HepG2 (cell line): Measurements from ENCODE around the gene YKT6. TPM values are rescaled to one million over a fixed set of nuclear protein-coding genes. Genes with fewer than 3 reads are reported as not detected.

Experiments used
- CBX5 ChIP-seq: sonication (generic); formaldehyde crosslinking; IDR thresholded peaks from 2 replicates; pipeline ENCODE4 v1.4.0; 2020; ENCODE audit warnings: missing genetic modification reagents, borderline replicate concordance
- CENPX ChIP-seq: sonication (generic); formaldehyde crosslinking; IDR thresholded peaks from 2 replicates; pipeline ENCODE4 v1.9.0; 2021; ENCODE audit warnings: mild to moderate bottlenecking, missing genetic modification reagents, moderate library complexity
- LBX2 ChIP-seq: sonication (generic); formaldehyde crosslinking; IDR thresholded peaks from 2 replicates; pipeline ENCODE4 v1.5.0; 2020; ENCODE audit warnings: missing genetic modification reagents, mild to moderate bottlenecking, borderline replicate concordance
- MEIS1 ChIP-seq: sonication (generic); formaldehyde crosslinking; IDR thresholded peaks from 2 replicates; pipeline ENCODE4 v1.9.0; 2021; ENCODE audit warnings: mild to moderate bottlenecking, missing genetic modification reagents, moderate library complexity, borderline replicate concordance
- NKX3-1 ChIP-seq: sonication (generic); formaldehyde crosslinking; IDR thresholded peaks from 2 replicates; pipeline ENCODE4 v1.5.0; 2020; ENCODE audit warnings: missing genetic modification reagents
- SOX6 ChIP-seq, 2 experiments: fragments of 450-650 bp in 1 of 2; sonication (generic) in 1 of 2; formaldehyde crosslinking in 1 of 2; IDR thresholded peaks; 2 replicates each; pipeline versions ENCODE4 v1.4.0 to v1.6.1; 2017 to 2020; ENCODE audit warnings: antibody characterized with exemption in 1 of 2, mild to moderate bottlenecking in 1 of 2, missing genetic modification reagents in 1 of 2
- XRCC5 ChIP-seq: fragments of 200-400 bp; formaldehyde crosslinking; optimal IDR thresholded peaks from 2 replicates; pipeline ENCODE3; 2017; ENCODE audit warnings: mild to moderate bottlenecking, low read length
- ZFY ChIP-seq: sonication (generic); formaldehyde crosslinking; IDR thresholded peaks from 2 replicates; pipeline ENCODE4 v1.4.0; 2020; ENCODE audit warnings: missing genetic modification reagents
- ZMAT3 ChIP-seq: sonication (generic); formaldehyde crosslinking; conservative IDR thresholded peaks from 2 replicates; pipeline ENCODE4 v1.7.0; 2021; ENCODE audit warnings: missing genetic modification reagents
- ZNF34 ChIP-seq: sonication (generic); formaldehyde crosslinking; IDR thresholded peaks from 2 replicates; pipeline ENCODE4 v1.4.0; 2020; ENCODE audit warnings: mild to moderate bottlenecking, missing genetic modification reagents, borderline replicate concordance
- ZNF44 ChIP-seq: sonication (generic); formaldehyde crosslinking; IDR thresholded peaks from 2 replicates; pipeline ENCODE4 v1.5.1; 2020; ENCODE audit warnings: mild to moderate bottlenecking, missing genetic modification reagents
- ZNF598 ChIP-seq: sonication (generic); formaldehyde crosslinking; IDR thresholded peaks from 2 replicates; pipeline ENCODE4 v1.5.1; 2020; ENCODE audit warnings: mild to moderate bottlenecking, missing genetic modification reagents, borderline replicate concordance
- ZSCAN5A ChIP-seq: sonication (generic); formaldehyde crosslinking; IDR thresholded peaks from 2 replicates; pipeline ENCODE4 v1.8.0; 2022; ENCODE audit warnings: mild to moderate bottlenecking, missing genetic modification reagents, borderline replicate concordance
- polyA plus RNA-seq, 8 experiments: library from polyadenylated mRNA; depleted of rRNA in 3 of 8; stranded (reverse) in 7 of 8; unstranded in 1 of 8; fragments of >200 nt; fragmentation: Illumina TruSeq in 4 of 8; extraction: Trizol in 4 of 8; gene quantifications; 2 replicates each; pipeline versions ENCODE4 v1.2.1 to v1.2.3, GENCODE V29; 2011 to 2016; ENCODE audit warnings: low read depth in 4 of 8, missing spikeins in 1 of 8, mixed read lengths in 1 of 8; ENCODE audit not compliant: insufficient read depth in 1 of 8
- total RNA-seq, 5 experiments: library from RNA; depleted of rRNA; stranded (reverse); fragments of >200 nt; fragmentation: Illumina TruSeq; extraction: Trizol; gene quantifications; 2 replicates each; pipeline ENCODE4 v1.2.3, GENCODE V29; 2016; ENCODE audit warnings: low read depth in 1 of 5
- TF ChIP-seq, protein P1 (sequence below): sonication (generic); formaldehyde crosslinking; IDR thresholded peaks from 2 replicates; pipeline ENCODE4 v1.4.0; 2020; ENCODE audit warnings: mild to moderate bottlenecking, missing genetic modification reagents
- TF ChIP-seq, protein P2 (sequence below): IDR thresholded peaks from 2 replicates; pipeline ENCODE4 v1.6.1; 2016; ENCODE audit warnings: low read depth, missing genetic modification reagents, missing compliant biosample characterization
- TF ChIP-seq, protein P3 (sequence below): sonication (generic); formaldehyde crosslinking; IDR thresholded peaks from 2 replicates; pipeline ENCODE4 v1.4.0; 2020; ENCODE audit warnings: mild to moderate bottlenecking, missing genetic modification reagents
- TF ChIP-seq, protein P4 (sequence below): conservative IDR thresholded peaks from 2 replicates; pipeline ENCODE4 v1.6.1; 2018; ENCODE audit warnings: missing genetic modification reagents

The YKT6 gene
- total and polyA plus RNA-seq, 2 of the 13 experiments (the other 11 are each of a cell fraction or from before 2014, with no cell fraction given) = 52.2 to 60.3 TPM

- TF ChIP-seq, protein P1, sequence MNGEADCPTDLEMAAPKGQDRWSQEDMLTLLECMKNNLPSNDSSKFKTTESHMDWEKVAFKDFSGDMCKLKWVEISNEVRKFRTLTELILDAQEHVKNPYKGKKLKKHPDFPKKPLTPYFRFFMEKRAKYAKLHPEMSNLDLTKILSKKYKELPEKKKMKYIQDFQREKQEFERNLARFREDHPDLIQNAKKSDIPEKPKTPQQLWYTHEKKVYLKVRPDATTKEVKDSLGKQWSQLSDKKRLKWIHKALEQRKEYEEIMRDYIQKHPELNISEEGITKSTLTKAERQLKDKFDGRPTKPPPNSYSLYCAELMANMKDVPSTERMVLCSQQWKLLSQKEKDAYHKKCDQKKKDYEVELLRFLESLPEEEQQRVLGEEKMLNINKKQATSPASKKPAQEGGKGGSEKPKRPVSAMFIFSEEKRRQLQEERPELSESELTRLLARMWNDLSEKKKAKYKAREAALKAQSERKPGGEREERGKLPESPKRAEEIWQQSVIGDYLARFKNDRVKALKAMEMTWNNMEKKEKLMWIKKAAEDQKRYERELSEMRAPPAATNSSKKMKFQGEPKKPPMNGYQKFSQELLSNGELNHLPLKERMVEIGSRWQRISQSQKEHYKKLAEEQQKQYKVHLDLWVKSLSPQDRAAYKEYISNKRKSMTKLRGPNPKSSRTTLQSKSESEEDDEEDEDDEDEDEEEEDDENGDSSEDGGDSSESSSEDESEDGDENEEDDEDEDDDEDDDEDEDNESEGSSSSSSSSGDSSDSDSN (CRISPR knock-in tag) = peak; percentile 85
- TF ChIP-seq NKX3-1 (CRISPR knock-in tag) (peak; percentile 91; the same call in 1 of the 2 replicates), XRCC5 (no peak), CENPX (no peak), ZNF44 (CRISPR knock-in tag) (0 out of 2 replicates have a peak, but pooled peaks have one; percentile 55), SOX6 (IDR thresholded peaks at IDR 0.05) (no peak), SOX6 (CRISPR knock-in tag; IDR thresholded peaks at IDR 0.05) (no peak), ZNF598 (CRISPR knock-in tag) (peak; percentile 76; the same call in 1 of the 2 replicates), LBX2 (CRISPR knock-in tag) (peak; percentile 95; the same call in 1 of the 2 replicates), ZNF34 (CRISPR knock-in tag) (no peak), CBX5 (peak; percentile 69; the same call in 1 of the 2 replicates), ZMAT3 (CRISPR knock-in tag) (0 out of 2 replicates have a peak, but pooled peaks have one; percentile 46), MEIS1 (CRISPR knock-in tag) (peak; percentile 60; the same call in 1 of the 2 replicates), ZSCAN5A (CRISPR knock-in tag) (no peak), ZFY (peak; percentile 74)
- TF ChIP-seq, protein P2, sequence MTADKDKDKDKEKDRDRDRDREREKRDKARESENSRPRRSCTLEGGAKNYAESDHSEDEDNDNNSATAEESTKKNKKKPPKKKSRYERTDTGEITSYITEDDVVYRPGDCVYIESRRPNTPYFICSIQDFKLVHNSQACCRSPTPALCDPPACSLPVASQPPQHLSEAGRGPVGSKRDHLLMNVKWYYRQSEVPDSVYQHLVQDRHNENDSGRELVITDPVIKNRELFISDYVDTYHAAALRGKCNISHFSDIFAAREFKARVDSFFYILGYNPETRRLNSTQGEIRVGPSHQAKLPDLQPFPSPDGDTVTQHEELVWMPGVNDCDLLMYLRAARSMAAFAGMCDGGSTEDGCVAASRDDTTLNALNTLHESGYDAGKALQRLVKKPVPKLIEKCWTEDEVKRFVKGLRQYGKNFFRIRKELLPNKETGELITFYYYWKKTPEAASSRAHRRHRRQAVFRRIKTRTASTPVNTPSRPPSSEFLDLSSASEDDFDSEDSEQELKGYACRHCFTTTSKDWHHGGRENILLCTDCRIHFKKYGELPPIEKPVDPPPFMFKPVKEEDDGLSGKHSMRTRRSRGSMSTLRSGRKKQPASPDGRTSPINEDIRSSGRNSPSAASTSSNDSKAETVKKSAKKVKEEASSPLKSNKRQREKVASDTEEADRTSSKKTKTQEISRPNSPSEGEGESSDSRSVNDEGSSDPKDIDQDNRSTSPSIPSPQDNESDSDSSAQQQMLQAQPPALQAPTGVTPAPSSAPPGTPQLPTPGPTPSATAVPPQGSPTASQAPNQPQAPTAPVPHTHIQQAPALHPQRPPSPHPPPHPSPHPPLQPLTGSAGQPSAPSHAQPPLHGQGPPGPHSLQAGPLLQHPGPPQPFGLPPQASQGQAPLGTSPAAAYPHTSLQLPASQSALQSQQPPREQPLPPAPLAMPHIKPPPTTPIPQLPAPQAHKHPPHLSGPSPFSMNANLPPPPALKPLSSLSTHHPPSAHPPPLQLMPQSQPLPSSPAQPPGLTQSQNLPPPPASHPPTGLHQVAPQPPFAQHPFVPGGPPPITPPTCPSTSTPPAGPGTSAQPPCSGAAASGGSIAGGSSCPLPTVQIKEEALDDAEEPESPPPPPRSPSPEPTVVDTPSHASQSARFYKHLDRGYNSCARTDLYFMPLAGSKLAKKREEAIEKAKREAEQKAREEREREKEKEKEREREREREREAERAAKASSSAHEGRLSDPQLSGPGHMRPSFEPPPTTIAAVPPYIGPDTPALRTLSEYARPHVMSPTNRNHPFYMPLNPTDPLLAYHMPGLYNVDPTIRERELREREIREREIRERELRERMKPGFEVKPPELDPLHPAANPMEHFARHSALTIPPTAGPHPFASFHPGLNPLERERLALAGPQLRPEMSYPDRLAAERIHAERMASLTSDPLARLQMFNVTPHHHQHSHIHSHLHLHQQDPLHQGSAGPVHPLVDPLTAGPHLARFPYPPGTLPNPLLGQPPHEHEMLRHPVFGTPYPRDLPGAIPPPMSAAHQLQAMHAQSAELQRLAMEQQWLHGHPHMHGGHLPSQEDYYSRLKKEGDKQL = no peak
- TF ChIP-seq, protein P3, sequence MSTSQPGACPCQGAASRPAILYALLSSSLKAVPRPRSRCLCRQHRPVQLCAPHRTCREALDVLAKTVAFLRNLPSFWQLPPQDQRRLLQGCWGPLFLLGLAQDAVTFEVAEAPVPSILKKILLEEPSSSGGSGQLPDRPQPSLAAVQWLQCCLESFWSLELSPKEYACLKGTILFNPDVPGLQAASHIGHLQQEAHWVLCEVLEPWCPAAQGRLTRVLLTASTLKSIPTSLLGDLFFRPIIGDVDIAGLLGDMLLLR (CRISPR knock-in tag) = peak; percentile 86
- TF ChIP-seq, protein P4, sequence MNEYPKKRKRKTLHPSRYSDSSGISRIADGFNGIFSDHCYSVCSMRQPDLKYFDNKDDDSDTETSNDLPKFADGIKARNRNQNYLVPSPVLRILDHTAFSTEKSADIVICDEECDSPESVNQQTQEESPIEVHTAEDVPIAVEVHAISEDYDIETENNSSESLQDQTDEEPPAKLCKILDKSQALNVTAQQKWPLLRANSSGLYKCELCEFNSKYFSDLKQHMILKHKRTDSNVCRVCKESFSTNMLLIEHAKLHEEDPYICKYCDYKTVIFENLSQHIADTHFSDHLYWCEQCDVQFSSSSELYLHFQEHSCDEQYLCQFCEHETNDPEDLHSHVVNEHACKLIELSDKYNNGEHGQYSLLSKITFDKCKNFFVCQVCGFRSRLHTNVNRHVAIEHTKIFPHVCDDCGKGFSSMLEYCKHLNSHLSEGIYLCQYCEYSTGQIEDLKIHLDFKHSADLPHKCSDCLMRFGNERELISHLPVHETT (CRISPR knock-in tag) = 0 out of 2 replicates have a peak, but pooled peaks have one; percentile 53
Measured at GRCh38 chr7:44221231-44221791, 20.5 kb downstream of the YKT6 start (continued).
